Right lung (tissue), 5 donors: Measurements from ENCODE around the gene MORF4L1. TPM values are rescaled to one million over a fixed set of nuclear protein-coding genes. Genes with fewer than 3 reads are reported as not detected.
"Not testable (repeated sequence)": the region's sequence is repeated elsewhere in the genome, so short reads cannot be mapped to it uniquely, and the experiment has no call there.

Experiments
- DNase-seq, 2 donors: peaks; one replicate each; pipeline ENCODE4 v3.0.0-alpha.2; 2013
- polyA plus RNA-seq, 5 donors: library from polyadenylated mRNA; unstranded; fragments of 120-200 nt; gene quantifications; one replicate each; pipeline versions ENCODE4 v1.2.1 to v1.2.3, GENCODE V29; 2013; ENCODE audit warnings: inconsistent platforms in 1 of 5, low replicate concordance in 1 of 5; ENCODE audit not compliant: insufficient read length in 5 of 5, insufficient read depth in 1 of 5

MORF4L1 gene
- polyA plus RNA-seq, 5 donors, result 694 to 853 (median 735) TPM

DNA sequence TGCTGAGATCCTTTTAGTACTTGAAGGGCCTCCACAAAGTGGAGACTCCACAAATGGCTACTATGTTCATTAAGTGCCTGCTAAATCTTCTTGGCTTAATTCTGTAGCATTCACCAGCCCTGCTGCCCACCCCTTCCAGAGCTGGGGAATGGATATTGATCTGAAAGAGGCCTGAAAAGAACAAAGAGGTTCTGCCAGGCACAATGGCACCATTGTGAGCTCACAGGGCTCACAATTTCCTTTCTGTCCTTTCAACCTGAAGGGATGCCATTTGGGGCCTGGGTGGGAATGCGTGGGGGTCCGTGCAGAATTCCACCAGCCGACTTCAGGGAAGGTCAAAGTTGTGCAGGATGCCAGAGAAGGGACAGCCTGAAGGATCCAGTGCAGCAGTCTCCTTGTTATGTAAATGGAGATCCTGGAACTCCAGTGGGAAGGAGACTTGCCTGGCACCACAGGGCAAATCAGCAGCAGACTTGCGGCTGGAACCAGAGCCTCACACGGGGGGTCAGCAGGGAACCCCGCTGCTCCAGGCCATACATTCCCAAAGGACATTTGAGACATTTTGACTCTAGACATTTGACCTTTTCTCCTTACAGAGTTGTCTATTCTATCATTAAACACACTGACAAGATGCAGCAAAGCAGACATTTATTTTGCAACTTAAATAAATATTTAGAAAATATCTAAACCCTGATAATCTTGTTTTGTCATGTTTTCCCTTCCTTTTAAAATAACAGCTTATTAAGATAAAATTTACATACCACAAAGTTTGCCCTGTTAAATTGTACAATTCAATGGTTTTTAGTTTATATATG lies 21.5 kb upstream of the MORF4L1 start:
- no peak for DNase-seq

DNA sequence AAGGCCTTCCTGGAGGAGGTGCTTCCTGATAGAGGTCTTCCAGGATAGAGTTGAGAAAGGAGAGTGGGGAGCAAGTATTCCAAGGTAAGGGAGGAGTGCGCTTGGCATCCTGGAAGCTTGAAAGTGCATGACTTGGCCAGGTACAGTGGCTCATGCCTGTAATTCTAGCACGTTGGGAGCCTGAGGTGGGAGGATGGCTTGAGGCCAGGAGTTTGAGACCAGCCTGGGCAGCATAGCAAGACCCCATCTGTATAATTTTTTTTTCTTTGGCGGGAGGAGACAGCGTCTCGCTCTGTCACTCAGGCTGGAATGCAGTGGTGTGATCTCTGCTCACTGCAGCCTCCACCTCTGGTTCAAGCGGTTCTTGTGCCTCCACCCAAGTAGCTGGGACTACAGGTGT lies 19.2 kb upstream of the MORF4L1 start:
- no peak for DNase-seq

- DNase-seq, result no peak
Observed at GRCh38 chr15:78854833-78855372, 17.8 kb upstream of the MORF4L1 start.

GRCh38 chr15:78855746-78856145 lies 16.9 kb upstream of the MORF4L1 start:
- DNase-seq, result no peak

- peak; percentile 57 to 64 for DNase-seq
Observed at GRCh38 chr15:78859971-78860719, 12.5 kb upstream of the MORF4L1 start.

- not testable (repeated sequence) for DNase-seq
Observed at GRCh38 chr15:78865585-78865984, 7.1 kb upstream of the MORF4L1 start.

GRCh38 chr15:78866031-78866430 lies 6.7 kb upstream of the MORF4L1 start:
- not testable (repeated sequence) for DNase-seq

DNA sequence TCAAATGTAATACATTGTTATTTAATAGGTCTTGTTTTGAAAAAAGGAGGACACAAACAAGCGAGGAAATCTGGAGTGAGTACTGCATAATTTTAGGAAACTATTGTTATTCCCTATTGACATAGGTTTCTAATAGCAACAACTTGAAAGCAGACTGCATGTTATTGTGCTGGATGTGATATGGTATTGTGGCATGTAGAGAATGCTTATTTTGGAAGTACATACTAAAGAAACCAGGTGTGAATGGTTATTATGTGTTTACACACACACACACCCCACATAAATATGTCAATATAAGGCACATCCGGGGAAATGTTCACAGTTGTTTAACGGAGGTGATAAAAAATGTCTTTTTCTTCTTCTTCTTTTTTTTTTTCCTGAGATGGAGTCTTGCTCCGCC lies 5.9 kb upstream of the MORF4L1 start:
- no peak for DNase-seq

DNA sequence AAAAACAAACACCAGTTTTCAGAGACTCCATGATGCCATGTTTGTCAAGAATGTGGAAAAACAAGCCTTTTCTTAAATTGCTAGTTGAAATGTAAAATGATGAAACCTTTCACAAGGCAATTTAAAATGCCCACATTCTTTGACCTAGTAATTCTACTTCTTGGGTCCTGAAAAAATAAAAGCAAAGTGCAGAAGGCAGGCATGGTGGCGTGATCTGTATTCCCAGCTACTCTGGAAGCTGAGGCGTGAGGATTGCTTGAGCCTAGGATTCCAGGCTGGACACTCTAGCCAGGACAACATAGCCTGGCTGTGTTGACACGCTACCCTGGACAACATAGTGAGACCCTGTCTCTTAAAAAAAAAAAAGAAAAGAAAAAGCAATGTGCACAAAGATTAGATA lies 4.3 kb upstream of the MORF4L1 start:
- no peak for DNase-seq

- not testable (repeated sequence) for DNase-seq
Observed at GRCh38 chr15:78871483-78872127, 1.1 kb upstream of the MORF4L1 start.

GRCh38 chr15:78872972-78873792 lies 492 bp downstream of the MORF4L1 start:
- DNase-seq, result peak; percentile 89 to 90

DNA sequence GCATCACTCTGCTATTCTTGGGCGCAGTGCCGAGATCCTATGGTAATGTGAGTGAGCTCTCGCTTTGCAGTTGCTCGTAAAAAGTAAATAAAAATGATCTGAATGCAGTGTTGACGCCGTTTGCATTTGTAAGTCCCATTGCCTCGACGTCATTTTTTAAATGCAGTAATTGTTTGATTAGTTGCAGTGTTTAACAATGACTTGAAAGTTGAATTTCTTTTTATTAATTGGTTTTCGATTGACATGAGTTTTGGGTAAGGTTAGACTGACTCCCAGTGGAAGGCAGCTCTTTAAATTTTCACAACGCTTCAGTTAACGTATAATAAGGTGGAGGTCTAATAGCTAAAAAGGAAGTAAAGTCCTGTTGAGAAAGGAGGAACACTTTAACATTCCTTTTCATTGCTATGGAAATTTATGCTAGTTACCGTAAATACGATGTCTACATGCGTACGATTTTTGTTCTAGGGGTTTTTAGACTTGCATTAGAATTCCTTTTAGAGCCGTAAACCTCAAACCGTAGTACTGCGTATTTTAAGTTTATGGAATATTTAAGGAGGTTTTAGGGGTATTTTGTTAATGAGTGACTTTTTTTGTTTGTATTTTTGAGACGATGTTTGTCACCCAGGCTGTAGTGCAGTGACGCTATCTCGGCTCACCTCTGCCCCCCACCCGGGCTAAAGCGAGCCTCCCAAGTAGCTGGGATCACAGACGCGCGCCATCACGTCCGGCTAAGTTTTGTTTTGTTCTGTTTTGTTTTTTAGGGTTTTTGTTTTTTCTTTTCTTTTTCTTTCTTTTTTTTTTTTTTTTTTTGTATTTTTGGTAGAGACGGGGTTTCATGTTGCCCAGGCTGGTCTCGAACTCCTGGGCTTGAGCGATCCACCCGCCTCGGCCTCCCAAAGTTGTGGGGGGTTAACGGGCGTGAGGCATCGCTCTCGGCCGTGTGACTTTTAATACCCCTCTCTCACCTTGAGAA lies 1.4 kb downstream of the MORF4L1 start:
- peak in 1 of 2 donors; percentile 48 for DNase-seq

DNA sequence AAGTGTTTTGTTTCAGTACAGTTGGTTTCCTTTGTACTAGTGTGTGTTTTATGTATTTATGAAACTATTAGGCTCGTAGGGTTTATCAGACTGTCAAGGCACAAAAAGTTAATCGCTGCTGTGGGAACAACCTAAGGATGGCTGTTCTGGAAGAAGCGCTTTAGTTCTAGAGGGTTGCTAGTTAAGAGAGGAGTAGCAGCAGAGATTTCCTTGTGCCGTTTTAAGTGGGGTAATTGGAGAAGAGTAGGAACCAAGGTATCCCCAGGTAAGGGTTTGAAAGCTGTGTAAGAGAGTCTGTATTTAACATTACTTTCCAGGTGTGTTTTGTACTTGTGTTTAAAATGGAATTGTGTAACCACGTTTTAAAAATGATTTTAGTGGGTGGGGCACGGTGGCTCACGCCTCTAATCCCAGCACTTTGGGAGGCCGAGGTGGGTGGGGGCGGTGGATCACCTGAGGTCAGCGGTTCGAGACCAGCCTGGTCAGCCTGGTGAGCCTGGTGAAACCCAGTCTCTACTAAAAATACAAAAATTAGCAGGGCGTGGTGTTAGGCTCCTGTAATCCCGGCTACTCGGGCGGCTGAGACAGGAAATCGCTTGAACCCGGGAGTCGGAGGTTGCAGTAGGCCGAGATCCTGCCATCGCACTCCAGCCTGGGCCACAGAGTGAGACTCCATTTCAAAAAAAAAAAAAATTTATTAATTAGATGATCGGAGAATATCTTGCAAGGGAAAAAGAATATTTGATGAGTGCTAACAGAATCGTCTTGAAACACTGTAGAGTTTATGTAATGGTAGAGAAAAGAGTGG lies 2.6 kb downstream of the MORF4L1 start:
- DNase-seq, result no peak

GRCh38 chr15:78876954-78877353 lies 4.3 kb downstream of the MORF4L1 start:
- not testable (repeated sequence) for DNase-seq

- DNase-seq, result no peak
Observed at GRCh38 chr15:78878356-78878755, 5.7 kb downstream of the MORF4L1 start.

- DNase-seq, result no peak
Observed at GRCh38 chr15:78879517-78880241, 7.0 kb downstream of the MORF4L1 start.

DNA sequence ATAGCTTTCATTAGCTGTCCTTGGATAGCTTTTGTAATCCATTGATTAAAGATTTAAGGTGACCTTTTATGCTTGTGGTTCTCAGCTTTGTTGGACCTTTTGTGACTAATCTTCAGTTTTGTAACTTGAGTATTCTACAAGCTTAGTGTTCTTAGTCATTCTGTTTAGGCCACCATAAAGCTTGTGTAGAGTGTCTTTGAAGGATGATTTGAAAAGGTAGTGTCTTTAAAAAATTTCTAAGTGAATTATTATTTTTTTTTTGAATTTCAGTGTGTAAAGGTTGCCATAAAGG lies 7.5 kb downstream of the MORF4L1 start:
- no peak for DNase-seq

DNA sequence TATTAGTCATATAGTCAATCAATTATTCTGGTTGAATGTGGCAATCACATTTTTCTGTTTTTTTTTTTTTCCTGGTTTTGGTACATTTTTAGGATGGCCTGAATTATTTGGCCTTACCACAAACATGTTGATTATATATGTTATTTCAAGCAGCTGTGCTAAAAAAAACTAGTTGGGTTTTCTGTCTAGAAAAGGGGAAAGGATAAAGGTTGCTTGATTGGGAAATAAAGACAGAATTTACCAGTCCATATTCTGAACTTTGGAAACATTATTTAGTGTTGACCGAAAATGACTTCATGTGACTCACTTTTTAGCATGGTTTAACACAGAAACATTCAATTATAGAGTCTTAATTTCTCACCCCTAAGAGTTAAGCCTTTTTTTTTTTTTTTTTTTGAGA lies 8.1 kb downstream of the MORF4L1 start:
- DNase-seq, result no peak

GRCh38 chr15:78881681-78882080 lies 9.0 kb downstream of the MORF4L1 start:
- DNase-seq, result no peak
